Effector memory CD8-positive, alpha-beta T cell (primary cell): ENCODE data around the gene PELI2.
"Not testable (repeated sequence)": the region's sequence is repeated elsewhere in the genome, so short reads cannot be mapped to it uniquely, and the experiment has no call there.

Experiments used
- ATAC-seq: fragments of 150-1000 bp; cut with Tn5 transposase; replicated peaks from 2 replicates; pipeline ENCODE4 v1.10.0; 2021; ENCODE audit warnings: mild to moderate bottlenecking, moderate library complexity
- DNase-seq, 3 experiments: peaks; one replicate each; pipeline ENCODE4 v3.0.0; 2021
- H3K27ac Mint-ChIP-seq, 2 donors: one replicate each; pipeline ENCODE4 v1.8.0; 2022; ENCODE audit warnings: mild to moderate bottlenecking in 2 of 2, mixed read lengths in 2 of 2, moderate library complexity in 2 of 2
- H3K27me3 Mint-ChIP-seq, 2 donors: one replicate each; pipeline ENCODE4 v1.8.0; 2022; ENCODE audit warnings: mixed read lengths in 2 of 2
- H3K36me3 Mint-ChIP-seq: one replicate; pipeline ENCODE4 v1.8.0; 2022; ENCODE audit warnings: mild to moderate bottlenecking, moderate library complexity, mixed read lengths; ENCODE audit not compliant: insufficient read depth
- H3K4me1 Mint-ChIP-seq, 2 donors: one replicate each; pipeline ENCODE4 v1.8.0; 2022; ENCODE audit warnings: low read depth in 2 of 2, mixed read lengths in 2 of 2
- H3K4me3 Mint-ChIP-seq, 2 donors: one replicate each; pipeline ENCODE4 v1.8.0; 2022; ENCODE audit warnings: mild to moderate bottlenecking in 2 of 2, mixed read lengths in 2 of 2, moderate library complexity in 2 of 2
- H3K9me3 Mint-ChIP-seq, 2 donors: one replicate each; pipeline ENCODE4 v1.8.0; 2022; ENCODE audit warnings: mixed read lengths in 2 of 2

PELI2 gene

GRCh38 chr14:56153267-56153666, 35.1 kb downstream of the PELI2 start:
- ATAC-seq = no peak
- no peak for DNase-seq
- no peaks in the 10 kb centered on the region for H3K9me3 Mint-ChIP-seq
- H3K27ac Mint-ChIP-seq = no peak overlapping the region
- H3K4me1 Mint-ChIP-seq = peaks cover 13 to 24% of the 10 kb centered on the region in 2 donors
- H3K36me3 Mint-ChIP-seq = peaks cover 6% of the 10 kb centered on the region
- no peaks in the 10 kb centered on the region for H3K27me3 Mint-ChIP-seq
- no peak overlapping the region for H3K4me3 Mint-ChIP-seq

GRCh38 chr14:56154321-56154720, 36.1 kb downstream of the PELI2 start:
- no peak overlapping the region for H3K4me3 Mint-ChIP-seq
- ATAC-seq = no peak
- no peaks in the 10 kb centered on the region for H3K27me3 Mint-ChIP-seq
- H3K36me3 Mint-ChIP-seq = peaks cover 6% of the 10 kb centered on the region
- no peak for DNase-seq
- peaks cover 0 to 2% of the 10 kb centered on the region in 2 donors for H3K9me3 Mint-ChIP-seq
- H3K4me1 Mint-ChIP-seq = peaks cover 11 to 19% of the 10 kb centered on the region in 2 donors
- H3K27ac Mint-ChIP-seq = no peak overlapping the region

- peaks cover 6% of the 10 kb centered on the region for H3K36me3 Mint-ChIP-seq
These were observed 37.9 kb downstream of the PELI2 start for GRCh38 chr14:56156096-56156495.

GRCh38 chr14:56159066-56159465, 40.9 kb downstream of the PELI2 start:
- H3K4me3 Mint-ChIP-seq = no peak overlapping the region
- ATAC-seq = no peak
- H3K27ac Mint-ChIP-seq = no peak overlapping the region
- no peaks in the 10 kb centered on the region for H3K27me3 Mint-ChIP-seq
- H3K4me1 Mint-ChIP-seq = peaks cover 10% of the 10 kb centered on the region in 2 donors
- peaks cover 5 to 7% of the 10 kb centered on the region in 2 donors for H3K9me3 Mint-ChIP-seq
- peaks cover 7% of the 10 kb centered on the region for H3K36me3 Mint-ChIP-seq
- DNase-seq = no peak

More at GRCh38 chr14:56156096-56156495, 37.9 kb downstream of the PELI2 start:
- H3K4me3 Mint-ChIP-seq = no peak overlapping the region
- DNase-seq (no peak), ATAC-seq (no peak)
- no peak overlapping the region for H3K27ac Mint-ChIP-seq
- no peaks in the 10 kb centered on the region for H3K27me3 Mint-ChIP-seq
- peaks cover 7 to 14% of the 10 kb centered on the region in 2 donors for H3K4me1 Mint-ChIP-seq
- H3K9me3 Mint-ChIP-seq = peaks cover 0 to 2% of the 10 kb centered on the region in 2 donors

- Mint-ChIP-seq H3K4me1 (peaks cover under 1 to 5% of the 10 kb centered on the region in 2 donors), H3K27me3 (no peaks in the 10 kb centered on the region), H3K9me3 (peaks cover 5 to 7% of the 10 kb centered on the region in 2 donors), H3K36me3 (peaks cover 7% of the 10 kb centered on the region), H3K27ac (no peak overlapping the region), H3K4me3 (no peak overlapping the region)
- DNase-seq = no peak
- ATAC-seq = no peak
These were observed 41.9 kb downstream of the PELI2 start for GRCh38 chr14:56160088-56160487.

- Mint-ChIP-seq H3K27me3 (no peaks in the 10 kb centered on the region), H3K9me3 (peaks cover 7 to 19% of the 10 kb centered on the region in 2 donors), H3K4me3 (no peak overlapping the region), H3K27ac (no peak overlapping the region), H3K36me3 (peaks cover 7% of the 10 kb centered on the region), H3K4me1 (peaks cover 0 to 5% of the 10 kb centered on the region in 2 donors)
- DNase-seq = no peak
- ATAC-seq = no peak
These were observed 43.4 kb downstream of the PELI2 start for GRCh38 chr14:56161658-56162057.

- Mint-ChIP-seq H3K27ac (no peak overlapping the region), H3K4me3 (no peak overlapping the region), H3K27me3 (no peaks in the 10 kb centered on the region), H3K36me3 (peaks cover 7% of the 10 kb centered on the region), H3K4me1 (peaks cover 0 to 6% of the 10 kb centered on the region in 2 donors), H3K9me3 (peaks cover 12 to 27% of the 10 kb centered on the region in 2 donors)
- ATAC-seq (no peak), DNase-seq (no peak)
These were observed 44.3 kb downstream of the PELI2 start for GRCh38 chr14:56162476-56162875.

- not testable (repeated sequence) for H3K4me3 Mint-ChIP-seq, DNase-seq, ATAC-seq, H3K27me3 Mint-ChIP-seq, H3K27ac Mint-ChIP-seq, H3K36me3 Mint-ChIP-seq
- H3K9me3 Mint-ChIP-seq = peaks cover 13 to 29% of the 10 kb centered on the region in 2 donors
- peaks cover 5 to 18% of the 10 kb centered on the region in 2 donors for H3K4me1 Mint-ChIP-seq
These were observed 48.4 kb downstream of the PELI2 start for GRCh38 chr14:56166579-56166978.

GRCh38 chr14:56168007-56168616, 49.9 kb downstream of the PELI2 start:
- H3K4me3 Mint-ChIP-seq = no peak overlapping the region

GRCh38 chr14:56170028-56170427, 51.8 kb downstream of the PELI2 start:
- ATAC-seq = no peak
- H3K4me3 Mint-ChIP-seq = no peak overlapping the region
- no peak for DNase-seq
- peaks cover 10 to 21% of the 10 kb centered on the region in 2 donors for H3K9me3 Mint-ChIP-seq
- H3K36me3 Mint-ChIP-seq = peaks cover 4% of the 10 kb centered on the region
- H3K27me3 Mint-ChIP-seq = no peaks in the 10 kb centered on the region
- no peak overlapping the region for H3K27ac Mint-ChIP-seq
- peaks cover 30 to 38% of the 10 kb centered on the region in 2 donors for H3K4me1 Mint-ChIP-seq

More at GRCh38 chr14:56168007-56168616, 49.9 kb downstream of the PELI2 start:
- DNase-seq = no peak
- Mint-ChIP-seq H3K27ac (peak overlapping the region in 1 of 2 donors; percentile 4), H3K36me3 (peaks cover 4% of the 10 kb centered on the region), H3K9me3 (peaks cover 10 to 26% of the 10 kb centered on the region in 2 donors), H3K27me3 (no peaks in the 10 kb centered on the region), H3K4me1 (peaks cover 17 to 29% of the 10 kb centered on the region in 2 donors)
- ATAC-seq = no peak

- peak overlapping the region in 1 of 2 donors; percentile 36 for H3K27ac Mint-ChIP-seq
- peaks cover 30 to 40% of the 10 kb centered on the region in 2 donors for H3K4me1 Mint-ChIP-seq
- ATAC-seq (no peak), DNase-seq (no peak)
- H3K27me3 Mint-ChIP-seq = no peaks in the 10 kb centered on the region
- peaks cover 4% of the 10 kb centered on the region for H3K36me3 Mint-ChIP-seq
- peaks cover 8 to 15% of the 10 kb centered on the region in 2 donors for H3K9me3 Mint-ChIP-seq
- H3K4me3 Mint-ChIP-seq = no peak overlapping the region
These were observed 52.7 kb downstream of the PELI2 start for GRCh38 chr14:56170877-56171422.

- Mint-ChIP-seq H3K4me3 (peak overlapping the region in 1 of 2 donors; percentile 36), H3K27me3 (no peaks in the 10 kb centered on the region), H3K27ac (peak overlapping the region in 1 of 2 donors; percentile 36), H3K9me3 (peaks cover 5 to 6% of the 10 kb centered on the region in 2 donors), H3K4me1 (peaks cover 30 to 44% of the 10 kb centered on the region in 2 donors), H3K36me3 (peaks cover 4% of the 10 kb centered on the region)
- no peak for ATAC-seq
- DNase-seq = no peak
These were observed 53.9 kb downstream of the PELI2 start for GRCh38 chr14:56172074-56172473.

GRCh38 chr14:56172571-56172971, 54.4 kb downstream of the PELI2 start:
- Mint-ChIP-seq H3K36me3 (peaks cover 4% of the 10 kb centered on the region), H3K9me3 (peaks cover under 1 to 1% of the 10 kb centered on the region in 2 donors), H3K27ac (no peak overlapping the region), H3K4me1 (peaks cover 30 to 42% of the 10 kb centered on the region in 2 donors), H3K27me3 (no peaks in the 10 kb centered on the region), H3K4me3 (no peak overlapping the region)
- DNase-seq (no peak), ATAC-seq (no peak)

- no peaks in the 10 kb centered on the region for H3K9me3 Mint-ChIP-seq
- peak overlapping the region in 1 of 2 donors; percentile 13 for H3K4me3 Mint-ChIP-seq
- H3K36me3 Mint-ChIP-seq = peaks cover 1% of the 10 kb centered on the region
- H3K27ac Mint-ChIP-seq = no peak overlapping the region
- H3K27me3 Mint-ChIP-seq = no peaks in the 10 kb centered on the region
- H3K4me1 Mint-ChIP-seq = peaks cover 30 to 40% of the 10 kb centered on the region in 2 donors
- no peak for DNase-seq
- ATAC-seq = peak; percentile 16
These were observed 55.2 kb downstream of the PELI2 start for GRCh38 chr14:56173365-56173922.
